ENCODE results near the gene ITK.

- TF ChIP-seq CTCF (IDR thresholded peaks at IDR 0.05) = no peak
- no peak for TF ChIP-seq POLR2A (IDR thresholded peaks at IDR 0.05)
These were observed 106.1 kb downstream of the ITK start for GRCh38 chr5:157286761-157287211.
